KMS-11 (cell line): Measurements from ENCODE around the gene CREB3L2.

Source experiments
- H2AFZ ChIP-seq: fragments of 200-600 bp; sonication (generic); 2 replicates; pipeline ENCODE4 v1.6.1; 2016; ENCODE audit warnings: antibody characterized with exemption, mixed run types, low read depth
- H3K27ac ChIP-seq: fragments of 200-600 bp; sonication (generic); 2 replicates; pipeline ENCODE4 v1.6.1; 2016; ENCODE audit warnings: mild to moderate bottlenecking, mixed run types
- H3K27me3 ChIP-seq: fragments of 200-600 bp; sonication (generic); 2 replicates; pipeline ENCODE4 v1.6.1; 2017; ENCODE audit warnings: mild to moderate bottlenecking, low read depth, mixed run types, moderate library complexity; ENCODE audit not compliant: insufficient read depth
- H3K36me3 ChIP-seq: fragments of 200-600 bp; sonication (generic); 2 replicates; pipeline ENCODE4 v1.6.1; 2017; ENCODE audit warnings: mild to moderate bottlenecking, mixed run types; ENCODE audit not compliant: insufficient read depth
- H3K4me1 ChIP-seq: fragments of 200-600 bp; sonication (generic); 2 replicates; pipeline ENCODE4 v1.6.1; 2016; ENCODE audit warnings: mild to moderate bottlenecking, low read depth, mixed run types; ENCODE audit not compliant: poor library complexity, severe bottlenecking
- H3K4me2 ChIP-seq: fragments of 200-600 bp; sonication (generic); 2 replicates; pipeline ENCODE4 v1.7.0; 2016; ENCODE audit warnings: mild to moderate bottlenecking, mixed run types
- H3K4me3 ChIP-seq: fragments of 200-600 bp; sonication (generic); IDR thresholded peaks from 2 replicates; pipeline ENCODE4 v1.6.1; 2017; ENCODE audit warnings: low read depth, low read length, mixed read lengths; ENCODE audit not compliant: insufficient read depth
- H3K79me2 ChIP-seq: fragments of 200-600 bp; sonication (generic); 2 replicates; pipeline ENCODE4 v1.6.1; 2016; ENCODE audit warnings: low read depth, mixed run types; ENCODE audit not compliant: insufficient read depth
- H3K9ac ChIP-seq: fragments of 200-600 bp; sonication (generic); 2 replicates; pipeline ENCODE4 v1.6.1; 2016; ENCODE audit warnings: mild to moderate bottlenecking, mixed run types
- H4K20me1 ChIP-seq: fragments of 200-600 bp; sonication (generic); 2 replicates; pipeline ENCODE4 v1.6.1; 2016; ENCODE audit warnings: mild to moderate bottlenecking, mixed run types; ENCODE audit not compliant: insufficient read depth
- CTCF ChIP-seq: fragments of 200-600 bp; sonication (generic); conservative IDR thresholded peaks from 2 replicates; pipeline ENCODE4 v1.6.1; 2017; ENCODE audit warnings: low read depth, mild to moderate bottlenecking, antibody characterized with exemption, low read length, moderate library complexity, mixed read lengths

CREB3L2 gene

GRCh38 chr7:137992104-137992549, 9.8 kb downstream of the CREB3L2 start:
- H3K27ac ChIP-seq, result peak overlapping the region; percentile 59
- no peak for TF ChIP-seq CTCF
- H3K27me3 ChIP-seq, result no peaks in the 10 kb centered on the region
- no peaks in the 10 kb centered on the region for H3K36me3 ChIP-seq
- H3K79me2 ChIP-seq, result peaks cover 91% of the 10 kb centered on the region
- 0 out of 2 replicates have a peak, but pooled peaks cover 3% of the 10 kb centered on the region for H4K20me1 ChIP-seq
- peaks cover 84% of the 10 kb centered on the region for H3K4me1 ChIP-seq
- peak overlapping the region; percentile 53 for H3K4me2 ChIP-seq
- no peak overlapping the region; the same call in 1 of the 2 replicates for H3K9ac ChIP-seq
- no peak overlapping the region for H3K4me3 ChIP-seq
- no peak overlapping the region for H2AFZ ChIP-seq

- no peak for TF ChIP-seq CTCF
- H3K79me2 ChIP-seq, result peaks cover 91% of the 10 kb centered on the region
- H3K27me3 ChIP-seq, result no peaks in the 10 kb centered on the region
- H2AFZ ChIP-seq, result no peak overlapping the region
- no peak overlapping the region for H3K4me2 ChIP-seq
- no peak overlapping the region for H3K9ac ChIP-seq
- H3K4me1 ChIP-seq, result peaks cover 89% of the 10 kb centered on the region
- H3K4me3 ChIP-seq, result no peak overlapping the region
- H3K36me3 ChIP-seq, result no peaks in the 10 kb centered on the region; the same call in 1 of the 2 replicates
- H4K20me1 ChIP-seq, result 0 out of 2 replicates have a peak, but pooled peaks cover 3% of the 10 kb centered on the region
- no peak overlapping the region for H3K27ac ChIP-seq
Observed at GRCh38 chr7:137990251-137990941, 11.5 kb downstream of the CREB3L2 start.

GRCh38 chr7:137989590-137989989, 12.3 kb downstream of the CREB3L2 start:
- H3K27me3 ChIP-seq, result no peaks in the 10 kb centered on the region
- H3K9ac ChIP-seq, result no peak overlapping the region
- peaks cover 92% of the 10 kb centered on the region for H3K4me1 ChIP-seq
- no peak for TF ChIP-seq CTCF
- H3K27ac ChIP-seq, result no peak overlapping the region
- H3K4me3 ChIP-seq, result no peak overlapping the region
- peaks cover 91% of the 10 kb centered on the region for H3K79me2 ChIP-seq
- 0 out of 2 replicates have a peak, but pooled peaks cover 3% of the 10 kb centered on the region for H4K20me1 ChIP-seq
- no peaks in the 10 kb centered on the region; the same call in 1 of the 2 replicates for H3K36me3 ChIP-seq
- H3K4me2 ChIP-seq, result no peak overlapping the region
- H2AFZ ChIP-seq, result no peak overlapping the region

GRCh38 chr7:137989094-137989493, 12.8 kb downstream of the CREB3L2 start:
- Histone ChIP-seq H3K9ac (no peak overlapping the region), H4K20me1 (0 out of 2 replicates have a peak, but pooled peaks cover 3% of the 10 kb centered on the region), H3K27me3 (no peaks in the 10 kb centered on the region), H3K27ac (no peak overlapping the region), H3K4me3 (no peak overlapping the region), H3K36me3 (no peaks in the 10 kb centered on the region; the same call in 1 of the 2 replicates), H2AFZ (no peak overlapping the region), H3K79me2 (peaks cover 91% of the 10 kb centered on the region), H3K4me2 (no peak overlapping the region), H3K4me1 (peaks cover 92% of the 10 kb centered on the region)
- no peak for TF ChIP-seq CTCF
